ENCODE measurements around the gene CHRNA4. TPM values are rescaled to one million over a fixed set of nuclear protein-coding genes. Genes with fewer than 3 reads are reported as not detected.
A peak's percentile ranks its signal among the peaks of the same experiment; 100 is the strongest.
"Not testable (repeated sequence)": the region's sequence is repeated elsewhere in the genome, so short reads cannot be mapped to it uniquely, and the experiment has no call there.

Gene CHRNA4
- total RNA-seq, 2 donors from 2014 or later = not detected

DNA sequence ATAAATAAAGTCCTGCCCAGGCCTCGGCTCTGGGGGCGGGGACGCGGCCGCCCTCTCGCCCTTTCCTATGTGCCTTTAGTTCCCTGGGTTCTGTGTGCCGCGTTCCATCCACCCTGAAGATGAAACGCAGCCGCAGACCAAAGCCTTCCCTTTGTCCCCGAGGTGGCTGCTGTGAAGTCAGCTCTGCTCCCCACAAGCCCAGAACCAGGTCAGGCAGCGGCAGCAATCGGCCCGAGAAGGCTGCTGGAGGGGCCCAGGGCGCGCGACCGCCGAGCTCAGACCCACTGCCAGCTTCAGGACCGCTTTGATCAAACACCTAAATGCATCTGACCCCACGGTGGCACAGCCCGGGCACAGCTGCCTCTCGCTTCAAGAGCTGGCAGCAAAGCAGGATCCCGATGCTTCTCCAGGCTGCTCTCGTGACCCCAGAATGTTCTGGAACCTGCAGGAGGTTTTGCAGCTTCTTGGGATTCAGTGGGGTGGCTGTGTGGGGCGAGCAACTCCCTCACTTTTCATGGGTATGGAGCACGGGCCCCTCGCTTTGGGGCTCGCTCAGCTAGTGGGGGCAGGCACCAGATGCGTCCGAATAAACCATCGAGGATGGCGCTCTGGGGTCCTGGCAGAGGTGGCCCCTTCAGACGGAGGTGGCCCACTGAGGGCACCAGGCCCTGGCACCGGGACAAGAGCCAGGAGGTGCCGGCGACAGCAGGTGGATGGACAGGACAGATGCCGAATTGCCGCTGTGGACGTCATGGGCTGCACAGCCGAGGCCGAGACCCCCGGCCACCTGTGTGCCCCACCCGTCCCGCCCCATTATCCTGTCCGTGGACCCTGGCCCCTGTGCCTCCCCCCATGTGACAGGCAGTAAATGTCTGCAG is 13.0 kb downstream of the CHRNA4 start:
- no peak overlapping the region for H3K4me3 Mint-ChIP-seq
- DNase-seq (ENCODE audit: low spot score) = no peak
- no peaks in the 10 kb centered on the region for H3K4me1 Mint-ChIP-seq (ENCODE audit: low read depth in 2 of 2)
- no peak for ATAC-seq
- H3K36me3 Mint-ChIP-seq = no peaks in the 10 kb centered on the region
- peaks cover 5% of the 10 kb centered on the region for H3K9me3 Mint-ChIP-seq
- H3K27ac Mint-ChIP-seq = no peak overlapping the region
- no peaks in the 10 kb centered on the region for H3K27me3 Mint-ChIP-seq

DNA sequence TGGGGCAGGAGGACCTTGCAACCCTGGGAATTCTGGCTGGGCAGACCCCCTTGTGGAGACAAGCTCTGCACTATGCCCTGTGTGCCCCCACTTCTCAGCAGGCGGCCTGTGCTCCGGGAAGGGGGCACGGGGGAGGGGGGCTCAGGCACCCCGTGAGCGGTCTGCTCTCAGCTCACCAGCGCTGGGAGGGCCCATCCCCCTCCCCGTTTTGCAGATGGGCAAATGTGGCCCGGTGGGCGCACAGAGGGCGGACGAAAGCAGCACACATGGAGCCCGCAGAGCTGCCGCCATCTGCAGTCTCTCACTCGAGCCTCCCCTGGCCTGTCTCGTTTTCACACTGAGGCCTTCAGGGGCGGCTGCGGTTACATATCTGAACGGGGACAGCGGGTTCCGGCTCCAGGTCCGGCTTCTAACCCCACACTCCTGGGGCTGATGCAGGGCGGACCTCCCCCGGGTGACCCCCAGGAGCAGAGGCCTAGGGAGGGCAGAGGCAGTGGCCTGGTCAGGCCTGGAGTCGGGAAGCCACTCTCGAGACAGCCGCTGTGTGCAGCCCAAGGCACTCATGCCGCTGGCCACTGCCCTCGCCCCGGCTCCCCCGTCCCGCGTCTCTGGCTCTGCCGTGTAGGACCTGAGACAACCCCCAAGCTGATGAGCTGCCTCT is 13.9 kb downstream of the CHRNA4 start:
- no peak overlapping the region for H3K4me3 Mint-ChIP-seq
- DNase-seq (ENCODE audit: low spot score) (no peak), ATAC-seq (no peak)
- no peaks in the 10 kb centered on the region for H3K36me3 Mint-ChIP-seq
- H3K27me3 Mint-ChIP-seq = no peaks in the 10 kb centered on the region
- no peak overlapping the region for H3K27ac Mint-ChIP-seq
- peaks cover 5% of the 10 kb centered on the region for H3K9me3 Mint-ChIP-seq
- no peaks in the 10 kb centered on the region for H3K4me1 Mint-ChIP-seq (ENCODE audit: low read depth in 2 of 2)

DNA sequence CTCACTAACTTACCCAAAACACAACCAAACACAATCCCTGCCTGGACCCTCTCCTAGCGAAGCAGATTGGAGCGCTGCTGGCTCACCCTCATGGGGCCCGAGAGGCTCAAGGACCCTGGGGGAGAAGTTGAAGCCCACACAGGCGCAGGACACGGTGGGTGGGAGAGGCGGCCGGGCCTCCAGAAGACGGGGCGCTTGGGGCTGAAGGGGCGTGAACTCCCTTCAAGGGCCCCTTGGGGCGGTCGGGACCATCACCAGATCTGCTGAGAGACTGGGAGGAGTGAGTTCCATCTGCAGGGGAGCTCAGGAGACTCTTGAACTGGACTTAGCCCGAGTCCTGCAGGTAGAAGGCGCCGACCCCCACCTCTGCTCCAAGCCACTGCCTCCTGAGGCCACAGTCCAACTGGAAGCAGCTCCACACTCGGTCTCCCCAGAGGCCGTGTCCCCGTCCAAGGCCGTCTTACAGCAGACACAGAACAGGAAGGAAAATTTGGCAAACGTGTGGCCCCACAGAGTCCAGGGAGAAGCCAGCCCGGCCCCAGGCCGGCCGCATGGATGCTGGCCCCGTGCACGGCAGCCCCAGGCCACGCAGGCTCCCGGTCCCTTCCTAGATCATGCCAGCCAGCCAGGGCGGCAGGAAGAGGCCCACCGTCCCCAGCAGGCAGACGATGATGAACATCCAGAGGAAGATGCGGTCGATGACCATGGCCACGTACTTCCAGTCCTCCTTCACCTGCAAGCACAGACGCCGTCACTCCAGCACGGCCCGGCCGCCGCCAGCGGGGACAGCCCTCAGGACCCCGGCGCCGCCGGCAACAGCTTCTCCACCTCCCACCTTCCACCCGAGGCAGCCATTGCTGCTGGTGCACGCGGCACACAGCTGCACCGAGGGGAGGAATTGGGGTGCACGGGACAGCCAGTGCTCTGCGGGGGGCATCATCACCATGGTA is 14.7 kb downstream of the CHRNA4 start:
- Mint-ChIP-seq H3K4me1 (ENCODE audit: low read depth in 2 of 2) (no peaks in the 10 kb centered on the region), H3K27me3 (peaks cover 0 to 3% of the 10 kb centered on the region in 2 donors), H3K36me3 (no peaks in the 10 kb centered on the region), H3K27ac (no peak overlapping the region), H3K4me3 (no peak overlapping the region), H3K9me3 (peaks cover 5% of the 10 kb centered on the region)
- DNase-seq (ENCODE audit: low spot score) = no peak
- no peak for ATAC-seq

DNA sequence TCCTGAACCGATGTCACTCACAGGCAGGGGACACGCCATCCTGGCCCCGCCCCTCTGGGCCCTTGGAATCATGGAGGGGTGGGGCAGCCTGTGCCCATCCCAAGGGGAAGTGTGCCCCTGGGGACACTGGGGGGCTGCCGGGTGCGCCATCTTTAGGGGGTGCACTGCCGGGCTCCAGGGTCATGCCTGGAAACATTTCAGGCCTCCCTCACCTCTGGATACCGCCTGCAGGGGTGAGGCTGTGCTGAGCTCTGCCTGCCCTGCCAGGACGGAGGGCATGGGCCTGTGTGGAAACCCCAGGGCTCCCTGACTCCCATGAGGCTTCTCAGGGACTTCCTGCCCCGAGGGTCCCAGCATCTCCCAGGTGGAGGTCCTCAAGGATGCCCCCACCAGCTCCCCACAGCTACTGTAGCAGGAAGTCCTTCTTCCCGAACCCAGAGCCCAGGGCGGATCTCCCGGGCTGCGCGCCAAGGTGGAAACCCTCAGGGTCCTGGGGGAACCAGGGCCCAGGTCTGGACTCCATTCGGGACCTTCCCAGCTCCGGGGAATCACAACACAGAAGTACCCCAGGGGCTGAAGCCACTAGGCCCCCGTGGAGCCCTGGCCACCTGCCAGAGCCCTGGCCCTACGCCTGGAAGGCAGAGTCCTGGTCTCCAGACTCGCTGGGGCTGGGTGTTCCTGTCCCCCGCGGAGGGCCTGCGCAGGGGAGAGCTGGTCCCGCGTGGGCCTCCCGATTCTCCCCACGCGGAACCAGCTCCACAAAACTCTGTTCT is 15.6 kb downstream of the CHRNA4 start:
- DNase-seq (ENCODE audit: low spot score) (no peak), ATAC-seq (no peak)
- no peak overlapping the region for H3K27ac Mint-ChIP-seq
- H3K36me3 Mint-ChIP-seq = no peaks in the 10 kb centered on the region
- no peaks in the 10 kb centered on the region for H3K4me1 Mint-ChIP-seq (ENCODE audit: low read depth in 2 of 2)
- H3K9me3 Mint-ChIP-seq = peaks cover 4% of the 10 kb centered on the region
- peaks cover 3 to 10% of the 10 kb centered on the region in 2 donors for H3K27me3 Mint-ChIP-seq
- H3K4me3 Mint-ChIP-seq = no peak overlapping the region

DNA sequence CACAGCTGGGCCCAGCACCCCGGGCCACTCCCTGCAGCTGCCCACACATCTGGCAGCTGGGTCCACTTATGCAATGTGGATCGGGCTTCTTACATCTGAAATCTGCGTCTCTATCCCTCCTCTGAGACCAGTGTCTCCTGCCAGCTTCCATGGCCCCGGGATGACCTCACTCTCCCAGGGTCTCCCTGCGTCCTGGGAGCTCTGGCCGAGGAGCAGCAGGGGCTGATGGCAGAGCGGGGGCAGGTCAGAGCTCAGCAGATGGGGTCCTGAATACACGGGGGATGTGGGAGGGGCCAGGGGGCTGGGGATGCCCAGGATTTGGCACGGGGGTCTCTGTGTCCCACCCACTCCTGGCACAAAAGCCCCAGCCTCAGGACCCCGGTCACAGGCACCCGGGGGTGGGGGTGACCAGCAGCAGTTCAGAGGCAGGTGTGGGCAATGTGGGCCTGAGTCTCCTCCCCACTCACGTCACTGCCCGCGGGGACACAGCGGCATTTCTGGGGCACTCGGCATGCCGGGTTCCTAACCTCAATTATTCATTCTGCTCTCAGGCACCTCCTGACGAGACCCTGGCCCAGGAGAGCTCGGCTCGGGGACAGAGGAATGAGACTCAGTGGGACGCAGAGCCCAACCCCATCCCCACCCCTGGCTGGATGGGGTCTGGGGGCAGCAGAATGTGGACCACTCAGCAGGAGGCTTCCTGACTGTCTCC is 16.4 kb downstream of the CHRNA4 start:
- Mint-ChIP-seq H3K4me1 (ENCODE audit: low read depth in 2 of 2) (no peaks in the 10 kb centered on the region), H3K9me3 (peaks cover 6% of the 10 kb centered on the region), H3K36me3 (no peaks in the 10 kb centered on the region), H3K27me3 (peaks cover 3 to 10% of the 10 kb centered on the region in 2 donors), H3K4me3 (no peak overlapping the region), H3K27ac (no peak overlapping the region)
- DNase-seq (ENCODE audit: low spot score) (no peak), ATAC-seq (no peak)

DNA sequence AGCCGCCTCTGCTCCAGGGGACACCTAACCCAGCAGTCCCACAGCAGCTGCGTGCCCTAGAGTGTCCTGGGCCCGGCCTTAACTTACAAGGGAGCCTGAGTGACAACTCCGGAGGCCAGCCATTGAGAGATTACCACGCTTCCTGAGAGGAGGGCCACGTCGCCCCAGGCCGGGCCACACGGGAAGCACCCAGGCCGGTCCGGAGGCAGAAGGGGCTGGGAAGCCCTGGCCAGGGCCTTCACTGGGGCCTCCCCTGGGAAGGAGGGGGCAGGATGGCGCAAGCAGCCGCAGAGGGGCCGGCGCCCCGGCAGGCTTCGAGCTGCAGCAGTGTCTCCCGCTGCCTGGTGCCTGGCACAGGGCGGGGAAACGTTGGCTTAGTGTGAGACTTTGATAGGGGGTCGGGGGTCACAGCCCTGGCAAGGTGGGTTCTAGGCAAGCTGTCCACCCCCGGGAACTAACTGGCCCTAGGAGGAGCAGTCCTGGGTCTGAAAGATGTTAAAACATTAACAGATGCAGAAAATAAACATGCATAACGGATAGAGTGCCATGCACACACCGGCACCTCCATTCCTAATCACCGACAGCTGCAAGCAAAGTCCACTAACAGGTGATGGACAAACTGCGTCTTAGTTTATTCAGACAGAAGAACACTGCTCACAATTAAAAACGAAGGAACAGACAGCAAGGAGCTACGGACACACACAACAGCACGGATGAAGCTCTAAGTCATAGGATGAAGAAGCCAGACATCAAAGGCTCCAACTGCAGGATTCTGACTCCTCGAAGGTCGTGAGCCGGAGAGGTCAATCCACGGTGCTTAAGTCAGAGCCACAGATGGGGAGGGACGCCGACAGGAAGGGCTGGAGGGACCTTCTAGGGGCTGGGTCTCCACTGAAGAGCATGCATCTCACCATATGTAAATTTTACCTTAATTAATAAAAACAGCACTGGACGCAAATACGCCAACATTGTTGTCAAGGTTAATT is 17.4 kb downstream of the CHRNA4 start:
- Mint-ChIP-seq H3K27me3 (peaks cover 3 to 18% of the 10 kb centered on the region in 2 donors), H3K4me1 (ENCODE audit: low read depth in 2 of 2) (no peaks in the 10 kb centered on the region), H3K4me3 (no peak overlapping the region), H3K27ac (no peak overlapping the region), H3K36me3 (no peaks in the 10 kb centered on the region), H3K9me3 (peaks cover 14% of the 10 kb centered on the region)
- ATAC-seq = no peak
- no peak for DNase-seq (ENCODE audit: low spot score)

DNA sequence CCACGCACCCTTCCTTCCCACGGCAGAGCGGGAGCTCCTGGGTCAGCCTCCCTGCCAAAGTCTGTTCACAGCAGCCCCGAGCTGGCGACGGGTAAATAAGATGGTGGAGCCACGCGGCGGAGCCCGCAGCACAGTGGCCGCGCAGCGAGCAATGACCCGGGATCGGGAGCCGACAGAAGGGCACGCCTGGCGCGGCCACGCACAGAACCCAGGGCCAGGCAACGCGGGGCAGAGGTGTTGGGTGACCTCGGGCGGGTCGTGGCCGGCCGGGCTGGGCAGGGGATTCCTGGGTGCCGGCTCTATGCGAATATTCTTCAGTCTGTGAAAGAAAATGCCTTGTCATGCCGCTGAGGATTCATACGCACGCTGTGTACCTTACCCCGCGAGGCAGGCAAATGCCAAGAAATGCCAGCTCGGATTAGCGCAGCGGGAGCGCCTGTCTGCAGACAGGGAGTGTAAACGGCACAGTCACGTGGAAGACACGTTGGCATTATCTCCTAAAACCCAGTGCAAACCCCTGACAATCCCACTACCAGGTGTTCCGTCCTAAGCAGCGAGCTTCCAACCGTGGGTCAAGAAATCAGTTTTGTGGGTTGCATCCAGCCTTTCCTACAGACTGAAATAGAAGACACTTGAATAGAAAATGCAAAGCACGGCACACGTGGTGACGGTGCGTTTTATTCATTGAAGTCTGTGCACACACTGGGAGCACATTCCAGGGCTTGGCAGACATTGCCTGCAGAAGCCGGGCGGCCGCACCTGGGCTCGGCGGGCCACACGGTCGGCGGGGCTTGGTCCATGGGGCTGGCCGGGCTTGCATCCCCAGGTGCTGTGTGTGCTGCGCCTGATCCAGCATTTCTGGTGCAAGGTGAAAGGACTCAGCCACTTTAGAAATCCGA is 18.3 kb downstream of the CHRNA4 start:
- no peak overlapping the region for H3K27ac Mint-ChIP-seq

DNA sequence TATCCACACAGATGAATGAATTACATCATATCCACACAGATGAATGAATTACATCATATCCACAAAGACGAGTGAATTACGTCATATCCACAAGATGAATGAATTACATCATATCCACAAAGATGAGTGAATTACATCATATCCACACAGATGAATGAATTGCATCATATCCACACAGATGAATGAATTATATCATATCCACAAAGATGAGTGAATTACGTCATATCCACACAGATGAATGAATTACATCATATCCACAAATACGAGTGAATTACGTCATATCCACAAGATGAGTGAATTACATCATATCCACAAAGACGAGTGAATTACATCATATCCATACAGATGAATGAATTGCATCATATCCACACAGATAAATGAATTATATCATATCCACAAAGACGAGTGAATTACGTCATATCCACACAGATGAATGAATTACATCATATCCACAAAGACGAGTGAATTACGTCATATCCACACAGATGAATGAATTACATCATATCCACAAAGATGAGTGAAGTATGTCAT is 20.9 kb downstream of the CHRNA4 start:
- H3K4me3 Mint-ChIP-seq; ATAC-seq; H3K36me3 Mint-ChIP-seq; H3K4me1 Mint-ChIP-seq (ENCODE audit: low read depth in 2 of 2); DNase-seq (ENCODE audit: low spot score): not testable (repeated sequence)
- Mint-ChIP-seq H3K27me3 (peaks cover 19 to 45% of the 10 kb centered on the region in 2 donors), H3K9me3 (peaks cover 14% of the 10 kb centered on the region), H3K27ac (peak overlapping the region; percentile 43 to 56)

More for the DNA sequence above, 18.3 kb downstream of the CHRNA4 start:
- no peak for DNase-seq (ENCODE audit: low spot score)
- peaks cover 14% of the 10 kb centered on the region for H3K9me3 Mint-ChIP-seq
- H3K36me3 Mint-ChIP-seq = no peaks in the 10 kb centered on the region
- H3K4me3 Mint-ChIP-seq = no peak overlapping the region
- no peaks in the 10 kb centered on the region for H3K4me1 Mint-ChIP-seq (ENCODE audit: low read depth in 2 of 2)
- H3K27me3 Mint-ChIP-seq = peaks cover 8 to 25% of the 10 kb centered on the region in 2 donors
- ATAC-seq = no peak

DNA sequence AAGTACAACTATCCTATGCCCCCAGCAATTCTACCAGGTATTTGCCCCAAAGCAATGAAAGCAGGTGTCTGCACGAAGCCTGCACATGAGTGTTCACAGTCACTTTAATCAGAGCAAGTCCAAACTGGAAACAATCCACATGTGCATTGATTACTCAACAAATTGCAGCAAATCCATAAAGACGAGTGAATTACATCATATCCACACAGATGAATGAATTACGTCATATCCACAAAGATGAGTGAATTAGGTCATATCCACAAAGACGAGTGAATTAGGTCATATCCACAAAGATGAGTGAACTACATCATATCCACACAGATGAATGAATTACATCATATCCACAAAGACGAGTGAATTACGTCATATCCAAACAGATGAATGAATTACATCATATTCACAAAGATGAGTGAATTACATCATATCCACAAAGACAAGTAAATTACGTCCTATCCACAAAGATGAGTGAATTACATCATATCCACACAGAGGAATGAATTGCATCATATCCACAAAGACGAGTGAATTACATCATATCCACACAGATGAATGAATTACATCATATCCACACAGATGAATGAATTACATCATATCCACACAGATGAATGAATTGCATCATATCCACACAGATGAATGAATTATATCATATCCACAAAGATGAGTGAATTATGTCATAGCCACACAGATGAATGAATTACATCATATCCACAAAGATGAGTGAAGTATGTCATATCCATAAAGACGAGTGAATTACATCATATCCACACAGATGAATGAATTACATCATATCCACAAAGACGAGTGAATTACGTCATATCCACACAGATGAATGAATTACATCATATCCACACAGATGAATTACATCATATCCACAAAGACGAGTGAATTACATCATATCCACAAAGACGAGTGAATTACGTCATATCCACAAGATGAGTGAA is 21.7 kb downstream of the CHRNA4 start:
- DNase-seq (ENCODE audit: low spot score); ATAC-seq; H3K36me3 Mint-ChIP-seq; H3K4me1 Mint-ChIP-seq (ENCODE audit: low read depth in 2 of 2); H3K4me3 Mint-ChIP-seq: not testable (repeated sequence)
- Mint-ChIP-seq H3K9me3 (peaks cover 14% of the 10 kb centered on the region), H3K27ac (peak overlapping the region; percentile 43 to 56), H3K27me3 (peaks cover 19 to 45% of the 10 kb centered on the region in 2 donors)

DNA sequence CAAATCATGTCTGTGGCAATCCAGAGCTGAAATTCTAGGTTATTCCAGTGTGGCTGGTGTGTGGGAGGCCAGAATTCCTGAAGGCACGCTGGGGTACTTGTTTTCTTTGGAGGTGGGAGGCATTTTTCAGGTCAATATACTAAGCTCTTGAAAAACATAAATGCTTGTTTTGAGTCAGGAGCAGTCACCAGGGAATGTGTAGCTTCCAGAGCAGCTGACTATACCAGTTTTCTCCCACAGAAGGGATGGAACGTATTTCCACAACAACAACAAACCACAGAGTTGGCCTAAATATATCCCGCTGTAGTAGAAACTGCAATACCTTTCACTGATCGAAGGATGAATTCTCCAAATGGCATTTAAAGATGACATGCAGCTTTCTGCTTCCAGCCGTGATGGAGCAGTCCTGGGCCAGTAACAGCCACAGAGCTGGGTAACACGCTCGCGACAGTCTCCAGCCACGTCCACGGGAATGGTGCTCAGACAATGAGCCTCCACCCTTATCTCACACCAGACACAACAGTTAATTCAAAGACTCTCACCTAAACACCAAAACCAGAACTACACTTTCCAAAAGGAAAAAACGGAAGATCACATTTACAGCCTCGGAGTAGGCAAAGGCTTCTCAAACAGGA is 23.2 kb downstream of the CHRNA4 start:
- no peaks in the 10 kb centered on the region for H3K36me3 Mint-ChIP-seq
- peaks cover 14% of the 10 kb centered on the region for H3K9me3 Mint-ChIP-seq
- ATAC-seq = no peak
- DNase-seq (ENCODE audit: low spot score) = no peak
- peaks cover 19 to 45% of the 10 kb centered on the region in 2 donors for H3K27me3 Mint-ChIP-seq
- no peaks in the 10 kb centered on the region for H3K4me1 Mint-ChIP-seq (ENCODE audit: low read depth in 2 of 2)
- H3K4me3 Mint-ChIP-seq = no peak overlapping the region
- H3K27ac Mint-ChIP-seq = no peak overlapping the region
